HFFc6 (cell line): ENCODE results near the gene SRP14. TPM values are rescaled to one million over a fixed set of nuclear protein-coding genes. Genes with fewer than 3 reads are reported as not detected.

Experiments used
- DNase-seq: peaks from one replicate; pipeline ENCODE4 v3.0.0-alpha.2; 2018
- H3K27ac Mint-ChIP-seq: 2 replicates; pipeline ENCODE4 v1.8.0; 2020; ENCODE audit warnings: mild to moderate bottlenecking, mixed read lengths
- H3K27me3 Mint-ChIP-seq: 2 replicates; pipeline ENCODE4 v1.8.0; 2021; ENCODE audit warnings: mild to moderate bottlenecking, moderate library complexity, mixed read lengths; ENCODE audit not compliant: insufficient read depth
- H3K36me3 Mint-ChIP-seq: 2 replicates; pipeline ENCODE4 v1.8.0; 2021; ENCODE audit warnings: low read depth, mixed read lengths
- H3K4me1 Mint-ChIP-seq: 2 replicates; pipeline ENCODE4 v1.8.0; 2020; ENCODE audit warnings: low read depth, mixed read lengths
- H3K4me3 Mint-ChIP-seq: 2 replicates; pipeline ENCODE4 v1.8.0; 2020; ENCODE audit warnings: mild to moderate bottlenecking, moderate library complexity, mixed read lengths
- H3K9me3 Mint-ChIP-seq: 2 replicates; pipeline ENCODE4 v1.8.0; 2020; ENCODE audit warnings: mild to moderate bottlenecking, mixed read lengths
- total RNA-seq, 6 experiments: library from RNA; stranded (reverse); fragmentation: NEBNext Ultra II Directional; extraction: Animal tissue kit (Norgen Biotek cat#: 25700); gene quantifications; 2 replicates in 1 of 6; 3 replicates in 5 of 6; pipeline ENCODE4 v1.2.3, GENCODE V29; 2021
- TF ChIP-seq, protein P1 (sequence below): fragments of 200-600 bp; sonication (generic); IDR thresholded peaks from 2 replicates; pipeline ENCODE4 v1.5.0; 2021; ENCODE audit warnings: antibody characterized with exemption, mild to moderate bottlenecking

Gene SRP14
- total RNA-seq, 6 experiments from 2014 or later: 177 to 227 (median 212) TPM

DNA sequence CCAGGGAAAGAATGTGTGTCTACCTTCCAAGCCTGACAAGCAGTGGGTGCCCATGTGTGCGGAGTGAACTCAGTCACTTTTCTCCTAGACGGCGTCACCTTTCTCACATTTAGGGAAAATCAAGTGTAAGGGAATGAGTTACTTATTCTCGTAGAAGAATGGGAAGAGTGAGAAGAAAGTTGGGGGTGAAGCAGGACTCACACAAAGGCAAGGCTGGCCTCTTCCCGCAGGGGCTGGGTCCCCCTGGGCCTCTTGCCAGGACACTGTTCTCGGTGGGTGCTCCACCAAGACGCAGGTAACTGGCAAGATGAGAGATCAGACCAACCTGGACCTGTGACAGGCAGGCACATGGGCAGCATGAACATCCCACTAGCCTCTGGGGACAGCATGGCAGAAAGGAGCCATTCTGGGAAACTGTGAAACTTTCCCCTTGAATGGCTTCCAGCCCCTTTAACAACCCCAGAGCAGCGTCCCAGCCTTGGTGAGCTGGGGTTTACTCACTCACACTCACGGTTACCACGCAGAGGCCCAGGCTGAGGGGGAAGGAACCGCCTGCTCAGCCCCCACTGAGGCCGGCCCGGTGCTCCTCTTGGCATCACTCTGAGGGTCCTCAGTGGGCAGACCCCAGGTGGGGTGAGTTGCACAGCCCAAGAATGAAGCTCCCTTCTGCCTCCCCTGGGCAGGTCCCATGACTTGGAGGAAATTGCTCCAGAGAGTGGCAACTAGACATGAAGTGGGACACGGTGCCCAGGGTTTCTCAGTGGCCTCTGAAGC is 15.0 kb upstream of the SRP14 start:
- no peak for DNase-seq
- Mint-ChIP-seq H3K27me3 (no peaks in the 10 kb centered on the region; the same call in 1 of the 2 replicates), H3K4me1 (peaks cover 40% of the 10 kb centered on the region), H3K4me3 (no peak overlapping the region), H3K9me3 (0 out of 2 replicates have a peak, but pooled peaks cover 4% of the 10 kb centered on the region), H3K36me3 (no peaks in the 10 kb centered on the region), H3K27ac (no peak overlapping the region)
- TF ChIP-seq, protein P1, sequence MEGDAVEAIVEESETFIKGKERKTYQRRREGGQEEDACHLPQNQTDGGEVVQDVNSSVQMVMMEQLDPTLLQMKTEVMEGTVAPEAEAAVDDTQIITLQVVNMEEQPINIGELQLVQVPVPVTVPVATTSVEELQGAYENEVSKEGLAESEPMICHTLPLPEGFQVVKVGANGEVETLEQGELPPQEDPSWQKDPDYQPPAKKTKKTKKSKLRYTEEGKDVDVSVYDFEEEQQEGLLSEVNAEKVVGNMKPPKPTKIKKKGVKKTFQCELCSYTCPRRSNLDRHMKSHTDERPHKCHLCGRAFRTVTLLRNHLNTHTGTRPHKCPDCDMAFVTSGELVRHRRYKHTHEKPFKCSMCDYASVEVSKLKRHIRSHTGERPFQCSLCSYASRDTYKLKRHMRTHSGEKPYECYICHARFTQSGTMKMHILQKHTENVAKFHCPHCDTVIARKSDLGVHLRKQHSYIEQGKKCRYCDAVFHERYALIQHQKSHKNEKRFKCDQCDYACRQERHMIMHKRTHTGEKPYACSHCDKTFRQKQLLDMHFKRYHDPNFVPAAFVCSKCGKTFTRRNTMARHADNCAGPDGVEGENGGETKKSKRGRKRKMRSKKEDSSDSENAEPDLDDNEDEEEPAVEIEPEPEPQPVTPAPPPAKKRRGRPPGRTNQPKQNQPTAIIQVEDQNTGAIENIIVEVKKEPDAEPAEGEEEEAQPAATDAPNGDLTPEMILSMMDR: no peak

DNA sequence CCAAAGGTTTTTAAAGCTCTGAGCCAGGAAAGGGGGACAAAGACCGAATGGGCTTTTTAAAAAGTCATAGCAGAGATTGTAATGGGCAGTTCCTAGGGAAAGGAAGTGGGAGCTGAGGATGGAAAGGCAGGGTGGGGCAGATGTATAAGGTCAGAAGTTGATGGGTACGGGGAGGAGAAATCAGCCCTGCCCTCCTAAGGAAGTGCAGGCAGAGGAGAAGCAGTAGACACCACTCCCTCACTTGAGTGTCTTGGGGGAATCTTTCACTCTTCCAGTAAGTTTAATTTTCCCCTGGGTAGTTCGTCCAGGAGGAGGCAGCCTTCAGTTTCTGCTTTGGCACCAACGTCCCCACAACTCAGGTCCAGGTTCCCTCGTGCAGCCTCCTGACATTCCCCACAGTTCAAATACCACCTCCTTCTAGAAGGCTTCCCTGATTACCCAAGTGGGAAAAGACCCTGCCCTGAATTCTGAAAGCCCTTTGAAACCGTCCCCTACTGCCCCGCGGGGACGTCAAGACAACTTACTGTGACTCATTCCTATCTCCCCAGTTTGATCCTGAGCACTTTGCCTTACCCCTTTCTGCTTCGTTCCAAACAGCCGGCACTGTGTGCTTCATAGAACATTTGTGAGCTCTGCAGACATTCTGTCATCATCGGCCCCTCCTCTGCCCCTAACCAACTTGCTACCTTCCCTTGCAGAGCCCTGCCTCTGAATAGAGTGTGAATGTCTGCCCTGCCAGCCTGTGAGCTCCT is 14.3 kb upstream of the SRP14 start:
- Mint-ChIP-seq H3K4me1 (peaks cover 34% of the 10 kb centered on the region), H3K27ac (no peak overlapping the region), H3K36me3 (no peaks in the 10 kb centered on the region), H3K4me3 (no peak overlapping the region), H3K27me3 (no peaks in the 10 kb centered on the region; the same call in 1 of the 2 replicates), H3K9me3 (0 out of 2 replicates have a peak, but pooled peaks cover 4% of the 10 kb centered on the region)
- TF ChIP-seq, protein P1: peak; percentile 29; the same call in 1 of the 2 replicates
- DNase-seq: no peak

DNA sequence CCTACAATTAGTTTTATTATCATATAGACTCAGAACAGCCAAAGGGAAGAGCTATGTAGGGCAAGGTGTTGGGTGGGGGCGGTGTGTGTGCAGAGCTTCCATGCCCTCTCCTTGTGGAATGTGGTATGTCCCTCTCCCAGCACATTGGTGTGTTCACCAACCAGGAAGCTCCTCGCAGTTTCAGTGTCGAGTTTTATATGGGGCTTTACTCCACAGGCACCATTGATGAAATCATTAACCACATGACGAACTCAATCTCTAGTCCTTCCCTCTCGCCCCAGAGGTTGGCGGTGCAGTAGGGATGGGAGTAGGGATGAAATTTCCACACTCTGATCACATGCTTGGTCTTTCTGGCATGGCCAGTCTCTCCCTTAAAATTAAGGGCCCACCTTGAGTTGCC is 13.6 kb upstream of the SRP14 start:
- H3K4me1 Mint-ChIP-seq: peaks cover 34% of the 10 kb centered on the region
- H3K27me3 Mint-ChIP-seq: no peaks in the 10 kb centered on the region; the same call in 1 of the 2 replicates
- no peak overlapping the region for H3K27ac Mint-ChIP-seq
- no peaks in the 10 kb centered on the region for H3K36me3 Mint-ChIP-seq
- no peak for DNase-seq
- TF ChIP-seq, protein P1: no peak
- H3K4me3 Mint-ChIP-seq: no peak overlapping the region
- H3K9me3 Mint-ChIP-seq: 0 out of 2 replicates have a peak, but pooled peaks cover 4% of the 10 kb centered on the region

DNA sequence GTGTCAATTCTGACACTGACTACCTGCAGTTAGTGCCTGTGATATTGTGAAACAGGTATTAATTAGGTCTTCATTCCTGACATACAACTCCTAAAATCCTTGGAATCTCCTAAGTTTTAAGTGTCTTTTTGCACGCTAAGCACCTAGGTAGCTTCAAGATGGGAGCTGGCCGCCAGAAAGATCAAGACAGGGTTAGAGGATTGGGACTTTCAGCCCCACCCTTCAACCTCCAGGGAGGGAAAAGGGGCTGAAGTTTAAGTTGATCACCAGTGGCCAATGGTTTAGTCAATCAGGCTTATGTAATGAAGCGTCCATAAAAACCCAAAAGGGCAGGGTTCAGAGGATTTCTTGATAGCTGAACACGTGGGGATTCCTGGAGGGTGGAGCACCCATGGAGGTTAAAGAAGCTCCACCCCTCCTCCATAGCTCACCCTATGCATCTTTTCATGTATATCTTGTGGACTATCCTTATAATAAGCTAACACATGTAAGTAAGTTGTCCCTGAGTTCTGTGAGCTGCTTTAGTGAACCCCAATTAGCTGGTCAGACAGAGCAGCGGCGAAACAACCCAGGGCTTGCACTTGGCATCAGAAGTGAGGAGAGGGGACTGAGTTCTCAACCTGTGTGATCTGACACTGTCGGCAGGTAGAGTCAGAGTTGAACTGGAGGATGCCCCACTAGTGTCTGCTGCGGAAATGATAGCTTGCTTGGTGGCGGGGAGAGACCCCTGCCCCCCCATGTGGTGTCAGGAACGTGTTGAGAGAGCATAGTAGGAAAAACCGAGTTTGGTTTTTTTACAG is 12.8 kb upstream of the SRP14 start:
- H3K27me3 Mint-ChIP-seq: no peaks in the 10 kb centered on the region; the same call in 1 of the 2 replicates
- H3K4me1 Mint-ChIP-seq: peaks cover 41% of the 10 kb centered on the region
- no peak overlapping the region for H3K4me3 Mint-ChIP-seq
- no peak for DNase-seq
- H3K36me3 Mint-ChIP-seq: no peaks in the 10 kb centered on the region
- 0 out of 2 replicates have a peak, but pooled peaks cover 4% of the 10 kb centered on the region for H3K9me3 Mint-ChIP-seq
- TF ChIP-seq, protein P1: no peak
- no peak overlapping the region for H3K27ac Mint-ChIP-seq

DNA sequence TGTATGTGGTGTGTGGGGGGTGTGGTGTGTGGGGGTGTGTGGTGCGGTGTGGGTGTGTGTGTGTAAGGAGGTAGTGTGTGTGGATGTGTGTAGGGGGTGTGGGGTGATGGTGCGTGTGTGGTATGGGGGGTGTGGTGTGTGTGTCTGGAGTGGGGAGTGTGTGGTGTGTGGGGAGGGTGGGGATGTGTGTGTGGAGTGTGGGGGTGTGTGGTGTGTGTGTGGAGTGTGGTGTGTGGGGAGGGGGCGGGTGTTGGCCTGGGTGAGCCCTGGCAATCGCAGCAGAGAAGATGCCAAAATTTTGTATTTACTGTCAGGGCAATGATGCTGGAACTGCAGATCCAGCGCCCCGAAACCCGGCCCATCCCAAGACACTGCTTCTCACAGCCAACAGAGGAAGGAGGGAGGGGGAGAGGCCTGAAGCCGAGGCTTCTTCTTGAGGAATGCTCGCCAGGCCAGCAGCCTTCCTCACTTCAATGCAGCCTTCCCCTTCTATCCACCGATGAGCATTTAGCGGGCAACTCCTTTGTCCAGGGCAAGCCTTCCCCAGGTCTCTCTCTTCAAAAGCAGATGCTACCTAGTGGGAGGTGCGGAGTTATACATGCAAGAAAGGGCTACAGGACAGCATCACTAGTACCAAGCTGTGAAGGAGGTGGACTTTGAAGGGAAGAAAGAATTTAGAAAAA is 11.9 kb upstream of the SRP14 start:
- H3K27me3 Mint-ChIP-seq: no peaks in the 10 kb centered on the region; the same call in 1 of the 2 replicates
- H3K36me3 Mint-ChIP-seq: no peaks in the 10 kb centered on the region
- no peak overlapping the region for H3K27ac Mint-ChIP-seq
- TF ChIP-seq, protein P1: no peak
- H3K9me3 Mint-ChIP-seq: 0 out of 2 replicates have a peak, but pooled peaks cover 4% of the 10 kb centered on the region
- H3K4me1 Mint-ChIP-seq: peaks cover 50% of the 10 kb centered on the region
- DNase-seq: no peak
- H3K4me3 Mint-ChIP-seq: no peak overlapping the region
